AG08395 (cell line): Measurements from ENCODE around the gene GP9.

Experiments used
- DNase-seq: peaks from one replicate; pipeline ENCODE4 v3.0.0; 2012; ENCODE audit warnings: mixed read lengths, low spot score

GP9 gene

GRCh38 chr3:129060276-129061022, at the start of gene GP9:
GP9 (plus strand) TSS chr3:129060779; CDS start chr3:129061740, 961 bp downstream.
- DNase-seq, result no peak

GRCh38 chr3:129013491-129013891, 47.1 kb upstream of the GP9 start:
- DNase-seq, result no peak

GRCh38 chr3:129014148-129014547, 46.4 kb upstream of the GP9 start:
- no peak for DNase-seq

- no peak for DNase-seq
Observed at GRCh38 chr3:129014793-129015345, 45.7 kb upstream of the GP9 start.

GRCh38 chr3:129015388-129016105, 45.0 kb upstream of the GP9 start:
- no peak for DNase-seq

- no peak for DNase-seq
Observed at GRCh38 chr3:129016356-129016719, 44.2 kb upstream of the GP9 start.

GRCh38 chr3:129016720-129017483, 43.7 kb upstream of the GP9 start:
- DNase-seq, result no peak

GRCh38 chr3:129017484-129017899, 43.1 kb upstream of the GP9 start:
- no peak for DNase-seq

GRCh38 chr3:129018271-129018670, 42.3 kb upstream of the GP9 start:
- no peak for DNase-seq

GRCh38 chr3:129018751-129019150, 41.8 kb upstream of the GP9 start:
- no peak for DNase-seq

GRCh38 chr3:129019266-129019665, 41.3 kb upstream of the GP9 start:
- DNase-seq, result no peak

- no peak for DNase-seq
Observed at GRCh38 chr3:129020691-129021090, 39.9 kb upstream of the GP9 start.

- peak; percentile 51 for DNase-seq
Observed at GRCh38 chr3:129021140-129021551, 39.4 kb upstream of the GP9 start.

GRCh38 chr3:129022114-129023007, 38.2 kb upstream of the GP9 start:
- peak; percentile 31 for DNase-seq

- no peak for DNase-seq
Observed at GRCh38 chr3:129023008-129023358, 37.6 kb upstream of the GP9 start.

- DNase-seq, result no peak
Observed at GRCh38 chr3:129023909-129024308, 36.7 kb upstream of the GP9 start.

- DNase-seq, result no peak
Observed at GRCh38 chr3:129025108-129025507, 35.5 kb upstream of the GP9 start.

GRCh38 chr3:129025691-129026435, 34.7 kb upstream of the GP9 start:
- peak; percentile 63 for DNase-seq

GRCh38 chr3:129026728-129027543, 33.6 kb upstream of the GP9 start:
- DNase-seq, result peak; percentile 83

GRCh38 chr3:129027544-129027880, 33.1 kb upstream of the GP9 start:
- no peak for DNase-seq
